ENCODE measurements around the gene VANGL1.

VANGL1 gene

GRCh38 chr1:115643666-115644065 is 1.9 kb downstream of the VANGL1 start:
- DNase-seq (ENCODE audit: low spot score) = no peak

DNA sequence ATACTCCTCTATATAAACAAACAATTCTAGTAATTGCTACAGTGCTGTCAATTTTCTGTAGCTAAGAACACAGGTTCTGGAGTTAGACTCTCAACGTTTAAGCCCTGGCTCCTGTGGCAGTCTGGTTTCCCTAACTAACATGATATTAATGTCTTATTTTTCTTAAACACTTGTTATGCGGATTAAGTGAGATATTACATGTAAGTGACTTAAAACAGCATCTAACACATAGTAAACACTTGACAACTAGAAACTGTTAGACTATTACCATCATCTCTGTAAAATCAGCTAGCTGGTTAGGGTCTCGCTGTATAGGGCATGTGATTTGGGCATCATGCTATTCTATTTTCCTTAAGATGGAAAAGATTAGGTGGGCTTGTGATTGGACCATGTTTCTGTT is 2.3 kb downstream of the VANGL1 start:
- no peak for DNase-seq (ENCODE audit: low spot score)

DNA sequence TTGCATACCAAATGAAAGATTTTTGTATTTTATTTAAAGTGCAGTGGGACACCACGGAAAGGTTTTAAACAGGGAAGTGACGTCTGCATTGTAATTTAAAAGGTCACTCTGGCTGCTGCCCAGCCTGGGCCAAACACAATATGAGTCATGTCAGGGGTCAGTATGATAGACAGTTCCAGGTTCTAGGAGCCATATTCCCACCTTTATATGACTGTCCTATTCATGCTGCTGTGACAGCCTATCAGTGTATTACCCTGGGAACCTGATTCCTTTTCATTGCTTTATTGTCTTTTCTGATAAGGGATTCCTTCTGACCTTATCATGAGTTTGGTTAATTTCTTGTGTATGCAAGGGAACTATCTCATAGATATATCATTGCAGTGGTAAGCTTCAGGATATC is 5.3 kb downstream of the VANGL1 start:
- no peak for DNase-seq (ENCODE audit: low spot score)

DNA sequence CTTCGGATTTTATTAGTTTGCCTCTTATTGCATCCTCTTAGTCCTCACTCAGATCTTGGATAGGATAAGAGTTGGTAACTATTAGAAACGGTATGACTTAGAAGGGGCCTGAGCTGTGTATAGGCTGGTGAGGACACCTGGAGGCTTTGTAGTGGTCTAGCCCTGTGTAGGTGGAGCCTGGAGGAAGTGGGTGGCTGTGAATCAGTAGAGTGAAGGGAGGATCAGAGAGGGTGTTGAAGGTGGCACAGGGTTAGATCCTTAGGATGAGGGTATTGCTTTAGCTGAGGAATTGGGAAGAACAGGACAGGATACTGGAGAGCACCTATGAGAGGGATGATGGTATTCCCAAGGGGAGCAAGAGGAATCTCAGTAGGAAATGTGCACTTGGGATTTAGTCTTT is 5.7 kb downstream of the VANGL1 start:
- DNase-seq (ENCODE audit: low spot score) = peak; percentile 14

DNA sequence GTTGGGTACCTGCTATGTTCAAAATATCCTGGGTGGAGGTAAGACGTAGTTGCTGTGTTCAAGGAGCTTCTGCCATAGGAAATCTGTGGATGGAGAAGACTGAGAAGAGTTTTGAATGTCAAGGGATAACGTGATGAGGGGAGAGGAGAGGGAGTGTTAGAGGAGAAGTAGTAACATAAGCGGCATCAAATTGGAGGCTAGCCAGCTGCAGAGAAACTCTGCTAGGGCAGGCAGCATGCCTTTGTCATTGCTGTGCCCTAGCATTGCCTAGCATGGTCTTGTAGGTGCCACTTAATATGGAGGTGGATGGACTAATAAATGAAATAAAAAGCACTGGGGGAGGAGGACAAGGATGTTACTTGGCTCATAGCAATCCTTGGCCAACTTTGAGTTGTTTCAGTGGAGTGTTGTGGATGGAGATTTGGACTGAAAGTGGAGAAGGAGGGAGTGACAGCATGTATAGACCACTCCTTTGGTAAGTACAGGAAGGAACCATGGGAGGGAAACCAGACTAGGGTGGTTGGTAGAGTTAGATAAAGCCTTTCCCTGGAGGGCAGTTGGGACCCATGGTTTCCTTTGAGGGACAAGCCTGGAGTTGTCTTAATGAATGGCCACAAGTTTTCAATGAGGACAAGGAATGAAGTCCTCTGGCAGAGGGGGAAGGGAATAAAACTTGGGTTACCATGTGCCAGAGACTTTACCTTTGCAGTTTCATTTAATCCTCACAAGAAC is 6.3 kb downstream of the VANGL1 start:
- no peak for DNase-seq (ENCODE audit: low spot score)

DNA sequence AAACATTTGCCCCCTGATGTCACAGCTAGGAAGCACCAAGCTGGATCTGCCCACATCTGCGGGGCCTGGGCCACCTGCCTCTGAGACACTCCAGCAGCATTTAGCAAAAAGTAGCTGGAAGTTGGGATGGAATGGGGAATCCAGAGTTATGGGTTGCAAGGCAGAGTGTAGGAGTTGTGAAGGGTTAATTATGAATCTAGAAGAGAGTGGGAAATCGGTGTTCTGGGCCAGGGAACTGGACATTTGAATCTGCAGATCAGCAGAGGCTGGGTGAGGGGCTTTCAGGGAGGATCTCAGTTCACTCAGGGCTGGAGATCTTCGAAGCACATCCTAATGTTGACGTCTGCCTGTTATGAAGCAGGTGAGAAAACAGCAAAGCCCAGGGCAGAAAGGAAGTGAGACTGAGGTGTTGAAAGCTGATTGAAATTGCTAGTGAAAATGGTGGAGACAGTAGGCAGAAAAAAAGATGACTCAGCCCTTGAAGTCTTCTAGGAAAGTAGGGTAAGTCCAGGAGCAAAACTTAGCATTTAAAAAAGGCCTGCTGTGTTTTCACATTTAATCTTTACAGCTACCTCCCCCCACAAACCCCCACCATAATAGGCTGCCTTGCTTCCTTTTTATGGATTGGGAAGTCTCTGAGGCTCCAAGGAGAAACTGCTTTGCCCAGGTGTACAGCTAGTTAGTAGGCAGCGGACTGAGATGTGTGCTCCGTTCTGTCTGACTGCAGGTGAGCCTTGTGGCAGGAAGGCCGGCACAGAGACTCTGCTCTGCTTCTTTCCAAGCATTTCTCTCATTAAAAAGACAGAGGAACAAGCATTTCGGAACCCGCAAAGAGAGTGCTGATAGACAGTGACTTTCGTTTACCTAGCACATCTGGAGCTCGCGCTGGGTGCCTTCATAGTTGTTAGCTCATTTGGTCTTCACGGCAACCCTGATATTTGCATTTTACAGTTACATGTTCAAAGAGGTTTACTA is 7.2 kb downstream of the VANGL1 start:
- DNase-seq (ENCODE audit: low spot score) = no peak

- DNase-seq (ENCODE audit: low spot score) = no peak
These were observed 8.2 kb downstream of the VANGL1 start for GRCh38 chr1:115649964-115650363.

DNA sequence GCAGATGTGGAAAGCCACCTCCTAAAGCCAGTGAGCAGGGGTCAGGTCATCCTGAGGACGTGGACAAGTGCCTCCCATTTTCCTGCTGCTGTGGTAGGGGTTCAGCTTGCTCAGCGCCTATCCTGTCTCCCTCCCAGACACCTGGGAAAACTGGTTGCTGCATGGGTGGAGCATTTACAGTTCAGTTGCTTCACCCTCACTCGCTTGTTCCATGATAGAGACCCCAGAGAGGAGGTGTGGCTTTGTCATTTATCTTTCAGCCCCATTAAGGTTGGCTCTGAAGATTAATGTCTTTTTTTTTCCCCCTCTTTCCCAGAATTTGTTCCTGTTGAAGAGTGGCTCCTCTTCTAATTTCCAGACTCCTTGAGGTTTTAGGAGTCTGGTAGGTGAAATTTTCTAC is 9.2 kb downstream of the VANGL1 start:
- no peak for DNase-seq (ENCODE audit: low spot score)

DNA sequence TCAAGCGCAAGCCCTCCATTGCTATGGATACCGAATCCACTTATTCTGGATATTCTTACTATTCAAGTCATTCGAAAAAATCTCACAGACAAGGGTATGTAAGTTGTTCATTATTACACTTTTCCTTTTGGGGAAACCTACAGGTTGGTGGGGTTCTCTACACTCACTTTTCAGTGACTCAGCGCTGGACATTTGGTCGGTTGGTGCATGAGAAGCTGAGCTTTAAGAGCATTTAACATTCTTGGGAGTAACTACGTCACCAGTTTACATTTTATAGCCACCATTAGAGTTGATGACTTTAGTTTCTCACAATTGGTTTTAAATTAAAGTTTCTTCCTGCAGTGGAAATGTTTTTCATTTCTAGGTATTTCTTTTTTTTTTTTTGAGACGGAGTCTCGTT is 9.6 kb downstream of the VANGL1 start:
- DNase-seq (ENCODE audit: low spot score) = no peak

- DNase-seq (ENCODE audit: low spot score) = no peak
These were observed 10.5 kb downstream of the VANGL1 start for GRCh38 chr1:115652236-115652788.

DNA sequence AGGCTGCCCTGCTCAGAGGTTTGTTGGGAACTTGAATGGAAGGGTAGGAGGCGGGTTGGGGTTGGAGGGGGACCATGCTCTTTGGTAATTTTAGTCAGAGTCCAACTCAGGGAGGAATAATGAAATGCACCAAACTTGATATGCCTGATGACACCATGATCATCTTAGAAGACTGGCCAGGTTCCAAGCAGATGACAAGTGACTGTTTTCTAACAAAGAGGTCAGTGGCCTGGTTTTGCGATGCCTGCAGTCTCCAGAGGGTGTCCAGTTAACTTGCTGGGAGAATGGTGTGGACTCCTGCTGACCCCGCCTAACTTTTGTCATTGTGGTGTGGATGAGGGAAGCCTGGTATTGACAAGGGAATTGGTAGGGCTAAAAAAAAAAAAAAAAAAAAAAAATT is 12.4 kb downstream of the VANGL1 start:
- no peak for DNase-seq (ENCODE audit: low spot score)

- DNase-seq (ENCODE audit: low spot score) = no peak
These were observed 13.0 kb downstream of the VANGL1 start for GRCh38 chr1:115654663-115655305.

DNA sequence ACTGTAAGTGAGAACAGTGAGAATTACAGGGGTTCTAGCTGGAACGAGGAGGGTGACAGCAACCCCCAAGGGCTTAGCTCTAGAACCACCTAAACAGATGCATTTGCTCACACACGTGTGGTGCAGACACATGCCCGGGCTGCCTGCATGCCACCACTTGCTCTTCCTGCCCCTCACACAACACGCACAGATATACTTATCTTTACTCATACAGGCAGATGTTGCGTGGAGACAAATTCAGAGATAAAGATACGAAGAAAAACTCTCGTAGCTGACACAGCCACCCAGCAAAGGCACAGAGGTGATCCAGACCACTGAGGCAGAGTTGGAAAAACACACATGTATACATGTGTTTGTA is 13.5 kb downstream of the VANGL1 start:
- no peak for DNase-seq (ENCODE audit: low spot score)

DNA sequence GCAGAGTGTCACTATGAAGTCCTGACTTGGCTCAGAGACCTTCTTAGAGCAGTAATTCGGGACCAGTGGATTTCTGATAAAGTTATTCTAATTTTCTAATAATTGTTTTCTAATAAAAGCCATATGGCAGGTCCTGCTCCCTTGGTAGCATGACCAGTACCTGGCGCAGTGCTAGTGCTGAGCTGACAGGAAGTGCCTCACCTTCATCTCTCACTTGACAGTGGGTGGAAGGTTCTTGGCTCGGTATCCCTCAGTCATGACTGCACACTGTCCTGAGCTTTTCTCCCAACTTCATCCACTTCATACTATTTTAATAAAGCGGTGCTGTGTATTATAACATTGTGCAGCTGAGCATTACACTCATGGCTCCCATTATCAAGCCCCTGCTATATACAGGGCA is 14.1 kb downstream of the VANGL1 start:
- DNase-seq (ENCODE audit: low spot score) = no peak

- DNase-seq (ENCODE audit: low spot score) = no peak
These were observed 14.8 kb downstream of the VANGL1 start for GRCh38 chr1:115656461-115657077.

- DNase-seq (ENCODE audit: low spot score) = no peak
These were observed 16.9 kb downstream of the VANGL1 start for GRCh38 chr1:115658646-115659045.

- no peak for DNase-seq (ENCODE audit: low spot score)
These were observed 18.4 kb downstream of the VANGL1 start for GRCh38 chr1:115660151-115660550.

DNA sequence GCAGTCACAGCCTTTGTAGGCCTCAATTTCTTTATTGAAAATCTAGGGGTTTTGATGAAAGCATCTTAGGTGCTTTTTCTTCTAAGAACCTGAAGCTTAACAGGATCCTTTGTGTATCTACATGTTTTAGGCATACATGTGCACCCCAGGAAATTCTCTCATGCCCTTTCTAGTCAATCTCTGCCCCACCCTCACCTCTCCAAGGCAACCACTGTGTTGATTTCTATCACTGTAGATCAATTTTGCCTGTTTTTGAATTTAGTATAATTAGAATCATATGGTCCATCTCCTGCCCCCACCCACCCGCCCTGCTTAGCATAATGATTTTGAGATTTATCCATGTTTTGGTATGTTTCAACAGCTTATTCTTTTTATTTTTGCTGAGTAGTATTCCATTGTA is 19.4 kb downstream of the VANGL1 start:
- DNase-seq (ENCODE audit: low spot score) = no peak

DNA sequence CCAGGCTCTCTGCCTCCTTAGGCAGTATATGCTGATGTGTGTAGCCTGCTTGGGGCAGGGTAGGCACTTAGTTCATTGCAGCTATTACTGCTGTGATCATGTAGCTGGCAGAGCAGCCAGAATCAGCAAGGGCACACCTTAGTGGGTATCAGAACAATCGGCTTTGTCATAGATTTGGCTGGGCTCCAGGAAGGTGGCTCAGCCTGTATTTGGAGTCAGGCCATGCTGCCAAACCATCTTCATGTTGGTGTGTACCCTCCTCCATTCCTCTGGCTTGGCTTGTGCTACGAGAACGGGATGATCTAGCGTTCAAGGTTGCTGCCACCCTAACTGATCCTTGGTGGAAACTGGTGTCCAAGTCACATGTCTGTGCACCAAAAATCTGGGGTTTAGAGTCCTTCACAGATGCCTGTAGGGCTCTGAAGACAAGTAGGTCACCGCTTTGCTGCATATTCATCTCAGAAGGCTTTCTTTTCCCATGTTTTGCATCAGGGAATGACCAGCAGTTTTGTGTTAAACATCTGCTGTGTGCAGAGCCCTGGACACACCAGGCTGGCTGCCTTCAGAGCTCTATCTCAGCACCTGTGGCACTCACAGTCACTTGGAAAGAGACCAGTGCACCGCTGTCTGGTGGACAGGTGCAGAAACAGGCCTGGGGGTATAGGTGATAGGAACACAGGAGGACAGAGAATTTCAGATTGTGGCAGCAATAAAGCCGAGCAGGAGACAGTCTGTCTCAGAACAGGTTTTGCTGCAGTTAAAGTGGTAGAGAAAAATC is 23.7 kb downstream of the VANGL1 start:
- DNase-seq (ENCODE audit: low spot score) = no peak

DNA sequence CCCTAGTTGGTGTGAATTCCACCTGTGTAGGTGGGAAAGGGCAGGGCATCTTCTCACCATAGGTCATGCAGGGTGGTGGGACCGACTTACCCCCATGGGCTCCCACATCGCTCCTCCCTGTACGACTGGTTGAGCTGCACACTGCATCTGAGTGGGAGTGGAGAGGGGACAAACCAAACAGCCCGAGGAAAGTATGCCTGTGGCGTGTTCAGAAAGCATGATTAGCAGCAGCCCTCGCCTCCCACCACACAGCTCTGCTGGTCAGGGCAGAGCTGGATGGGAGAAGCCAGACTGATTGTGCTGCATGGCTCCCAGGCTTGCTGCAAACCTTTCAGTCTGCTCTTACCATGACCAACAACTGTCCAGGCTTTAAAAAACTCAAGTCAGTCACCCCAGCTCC is 24.4 kb downstream of the VANGL1 start:
- DNase-seq (ENCODE audit: low spot score) = no peak

DNA sequence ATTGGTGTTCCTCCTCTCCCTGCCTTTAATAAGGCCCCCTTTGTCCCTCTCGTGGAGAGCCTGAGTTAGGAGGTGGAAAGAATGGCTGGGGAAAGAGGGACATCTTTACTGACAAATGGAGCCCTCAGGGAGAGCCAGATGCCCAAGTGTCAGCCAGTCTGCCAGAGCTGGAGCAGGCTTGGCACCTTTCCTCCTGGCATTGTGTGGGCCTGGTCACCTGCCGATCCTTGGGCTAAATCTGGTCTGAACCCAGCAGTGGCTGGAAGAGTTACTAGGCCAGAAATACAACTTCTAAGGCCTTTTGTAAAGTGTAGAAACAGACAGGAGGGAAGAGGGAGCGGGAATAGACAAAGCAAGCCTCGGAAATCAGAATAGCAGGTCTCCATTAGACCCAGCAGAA is 24.9 kb downstream of the VANGL1 start:
- DNase-seq (ENCODE audit: low spot score) = no peak

All from CD4-positive, alpha-beta T cell treated with Interleukin-15 for 4 hours (primary cell).